ENCODE data around the gene ZDHHC22.
A peak's percentile ranks its signal among the peaks of the same experiment; 100 is the strongest.
"Not testable (repeated sequence)": the region's sequence is repeated elsewhere in the genome, so short reads cannot be mapped to it uniquely, and the experiment has no call there.

Gene ZDHHC22

GRCh38 chr14:77141214-77142004, at the start of gene ZDHHC22:
ZDHHC22 (minus strand) TSS chr14:77141791; CDS start chr14:77139738, 2,053 bp downstream.
- DNase-seq (ENCODE audit: low spot score): no peak

- DNase-seq (ENCODE audit: low spot score): no peak
These were observed 49.4 kb upstream of the ZDHHC22 start for GRCh38 chr14:77190977-77191376.

- no peak for DNase-seq (ENCODE audit: low spot score)
These were observed 47.9 kb upstream of the ZDHHC22 start for GRCh38 chr14:77189479-77189878.

- no peak for DNase-seq (ENCODE audit: low spot score)
These were observed 46.0 kb upstream of the ZDHHC22 start for GRCh38 chr14:77187649-77188012.

- no peak for DNase-seq (ENCODE audit: low spot score)
These were observed 45.5 kb upstream of the ZDHHC22 start for GRCh38 chr14:77186911-77187648.

GRCh38 chr14:77185093-77185465, 43.5 kb upstream of the ZDHHC22 start:
- no peak for DNase-seq (ENCODE audit: low spot score)

- DNase-seq (ENCODE audit: low spot score): no peak
These were observed 43.0 kb upstream of the ZDHHC22 start for GRCh38 chr14:77184396-77185092.

GRCh38 chr14:77183896-77184295, 42.3 kb upstream of the ZDHHC22 start:
- DNase-seq (ENCODE audit: low spot score): no peak

GRCh38 chr14:77181603-77182437, 40.2 kb upstream of the ZDHHC22 start, which contains the start of gene TMEM63C:
TMEM63C (plus strand) TSS chr14:77181798; CDS start chr14:77218814, 37,016 bp downstream.
- peak; percentile 98 for DNase-seq (ENCODE audit: low spot score)

- no peak for DNase-seq (ENCODE audit: low spot score)
These were observed 39.4 kb upstream of the ZDHHC22 start for GRCh38 chr14:77180726-77181602.

GRCh38 chr14:77178656-77179055, 37.1 kb upstream of the ZDHHC22 start:
- no peak for DNase-seq (ENCODE audit: low spot score)

- DNase-seq (ENCODE audit: low spot score): no peak
These were observed 36.1 kb upstream of the ZDHHC22 start for GRCh38 chr14:77177702-77178101.

- no peak for DNase-seq (ENCODE audit: low spot score)
These were observed 34.3 kb upstream of the ZDHHC22 start for GRCh38 chr14:77175843-77176242.

GRCh38 chr14:77173911-77174617, 32.5 kb upstream of the ZDHHC22 start:
- DNase-seq (ENCODE audit: low spot score): not testable (repeated sequence)

GRCh38 chr14:77172916-77173315, 31.3 kb upstream of the ZDHHC22 start:
- DNase-seq (ENCODE audit: low spot score): no peak

GRCh38 chr14:77170045-77170444, 28.5 kb upstream of the ZDHHC22 start:
- DNase-seq (ENCODE audit: low spot score): no peak

- no peak for DNase-seq (ENCODE audit: low spot score)
These were observed 19.4 kb upstream of the ZDHHC22 start for GRCh38 chr14:77161011-77161410.

GRCh38 chr14:77158882-77159255, 17.3 kb upstream of the ZDHHC22 start:
- no peak for DNase-seq (ENCODE audit: low spot score)

GRCh38 chr14:77158175-77158881, 16.7 kb upstream of the ZDHHC22 start:
- no peak for DNase-seq (ENCODE audit: low spot score)

GRCh38 chr14:77157740-77158139, 16.1 kb upstream of the ZDHHC22 start:
- no peak for DNase-seq (ENCODE audit: low spot score)
